Lower leg skin (tissue), 3 donors: ENCODE data around the gene CERCAM.

ENCODE experiments used
- POLR2A ChIP-seq, 2 donors: fragments of 450-650 bp; IDR thresholded peaks; one replicate each; pipeline ENCODE4 v1.6.1; 2016 to 2017; ENCODE audit warnings: antibody characterized with exemption in 2 of 2, mild to moderate bottlenecking in 1 of 2, moderate library complexity in 1 of 2
- TF ChIP-seq, protein P1 (sequence below), 3 donors: fragments of 450-650 bp; IDR thresholded peaks; one replicate each; pipeline ENCODE4 v1.5.1; 2016; ENCODE audit warnings: antibody characterized with exemption in 3 of 3, mild to moderate bottlenecking in 3 of 3, moderate library complexity in 2 of 3

DNA sequence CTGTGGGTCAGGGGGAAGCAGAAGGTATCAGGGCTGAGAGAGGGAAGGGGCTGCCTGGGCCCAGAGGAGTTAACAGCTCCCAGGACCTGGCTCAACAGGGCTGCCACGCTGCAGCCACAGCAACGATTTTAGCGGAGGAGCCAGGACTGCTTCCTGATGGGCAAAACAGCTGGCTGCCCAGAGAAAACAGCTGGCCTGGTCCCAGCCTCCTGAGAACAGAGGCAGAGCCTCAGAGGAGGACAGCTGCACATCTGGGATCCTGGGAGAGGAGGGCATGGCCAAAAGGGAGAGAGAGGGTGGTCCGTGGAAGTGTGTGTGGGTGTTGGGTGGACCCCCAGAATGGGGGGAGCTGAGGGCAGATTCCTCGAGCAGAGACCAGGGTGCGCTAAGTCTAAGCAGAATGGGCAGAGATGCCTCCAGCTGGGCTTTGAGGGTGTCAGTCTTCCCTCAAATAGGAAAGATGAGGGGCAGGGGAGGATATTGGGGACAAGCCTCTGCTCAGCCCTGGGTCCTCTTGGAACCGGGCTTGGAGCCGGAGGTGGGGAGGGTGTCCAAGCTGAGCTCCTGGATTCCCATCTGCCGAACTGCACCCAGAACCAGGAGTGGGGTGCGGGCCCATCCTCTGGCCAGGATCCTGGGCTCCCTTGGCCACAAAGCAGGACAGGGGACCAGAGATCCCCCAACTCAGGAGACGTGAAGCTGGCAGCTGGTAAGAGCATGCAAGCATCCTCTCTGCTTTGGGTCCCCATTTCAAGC lies 9.1 kb upstream of the CERCAM start:
- TF ChIP-seq, protein P1, sequence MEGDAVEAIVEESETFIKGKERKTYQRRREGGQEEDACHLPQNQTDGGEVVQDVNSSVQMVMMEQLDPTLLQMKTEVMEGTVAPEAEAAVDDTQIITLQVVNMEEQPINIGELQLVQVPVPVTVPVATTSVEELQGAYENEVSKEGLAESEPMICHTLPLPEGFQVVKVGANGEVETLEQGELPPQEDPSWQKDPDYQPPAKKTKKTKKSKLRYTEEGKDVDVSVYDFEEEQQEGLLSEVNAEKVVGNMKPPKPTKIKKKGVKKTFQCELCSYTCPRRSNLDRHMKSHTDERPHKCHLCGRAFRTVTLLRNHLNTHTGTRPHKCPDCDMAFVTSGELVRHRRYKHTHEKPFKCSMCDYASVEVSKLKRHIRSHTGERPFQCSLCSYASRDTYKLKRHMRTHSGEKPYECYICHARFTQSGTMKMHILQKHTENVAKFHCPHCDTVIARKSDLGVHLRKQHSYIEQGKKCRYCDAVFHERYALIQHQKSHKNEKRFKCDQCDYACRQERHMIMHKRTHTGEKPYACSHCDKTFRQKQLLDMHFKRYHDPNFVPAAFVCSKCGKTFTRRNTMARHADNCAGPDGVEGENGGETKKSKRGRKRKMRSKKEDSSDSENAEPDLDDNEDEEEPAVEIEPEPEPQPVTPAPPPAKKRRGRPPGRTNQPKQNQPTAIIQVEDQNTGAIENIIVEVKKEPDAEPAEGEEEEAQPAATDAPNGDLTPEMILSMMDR (IDR thresholded peaks at IDR 0.05), result no peak
- no peak for TF ChIP-seq POLR2A (IDR thresholded peaks at IDR 0.05)
